Fibroblast of skin of left quadriceps (primary cell): ENCODE measurements around the gene EZH2.

Experiments
- DNase-seq, 2 experiments: peaks; one replicate each; pipeline ENCODE4 v3.0.0-alpha.2; 2013; ENCODE audit warnings: low read depth in 2 of 2

EZH2 gene

DNA sequence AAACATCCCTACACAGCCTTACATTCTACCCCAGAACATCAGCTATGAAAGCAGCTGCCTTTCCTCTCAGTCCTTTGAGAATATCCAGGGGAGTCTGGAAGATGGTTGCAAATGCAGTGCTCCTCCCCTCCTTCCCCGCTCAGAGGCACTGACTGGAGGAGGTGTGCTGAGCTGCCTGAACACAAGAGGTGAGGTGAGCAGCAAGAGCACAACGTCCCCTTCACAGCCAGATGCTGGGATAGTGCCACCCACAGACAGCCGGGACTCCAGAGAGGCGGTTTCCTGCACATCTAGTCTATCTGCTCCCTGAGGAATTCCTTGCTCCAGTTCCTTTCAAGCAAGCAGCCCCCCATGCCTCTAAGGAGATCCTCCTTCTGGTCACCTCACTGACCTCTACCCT, 74.2 kb downstream of the EZH2 start:
- DNase-seq, result no peak

DNA sequence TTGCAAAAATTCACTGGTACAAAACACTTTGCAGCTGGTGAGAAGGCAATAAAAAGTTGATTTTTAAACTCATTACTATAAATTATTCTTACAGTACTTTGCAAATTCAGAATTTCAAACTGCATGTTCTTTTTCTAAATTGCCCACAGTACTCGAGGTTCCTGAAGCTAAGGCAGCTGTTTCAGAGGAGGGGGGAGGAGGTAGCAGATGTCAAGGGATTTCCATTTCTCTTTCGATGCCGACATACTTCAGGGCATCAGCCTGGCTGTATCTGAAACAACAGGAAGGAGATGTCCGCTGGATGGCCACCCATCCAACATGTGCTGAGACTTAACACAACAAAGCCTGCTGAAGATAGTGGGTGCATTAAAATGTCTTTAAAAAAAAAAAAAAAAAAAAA, 76.7 kb downstream of the EZH2 start:
- DNase-seq, result no peak

DNA sequence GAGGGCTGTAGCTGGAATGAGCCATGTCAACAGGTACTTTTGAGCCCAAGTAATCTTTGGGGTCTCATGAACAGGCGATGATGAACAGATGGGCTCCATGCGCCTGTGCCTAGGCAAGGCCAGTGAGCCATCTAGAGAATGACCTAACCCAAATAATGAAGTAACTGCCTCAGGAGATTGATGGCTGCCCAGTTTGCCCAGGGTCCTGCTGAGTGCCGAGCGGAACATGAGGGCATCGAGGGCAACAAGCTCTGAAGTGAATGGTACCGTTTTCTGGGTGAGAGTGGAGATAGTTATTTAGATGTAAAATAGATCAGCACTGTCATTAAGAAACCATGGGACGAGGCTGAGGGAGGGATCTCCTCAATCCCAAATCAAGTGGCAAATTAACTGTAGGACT, 77.9 kb downstream of the EZH2 start:
- no peak for DNase-seq

DNA sequence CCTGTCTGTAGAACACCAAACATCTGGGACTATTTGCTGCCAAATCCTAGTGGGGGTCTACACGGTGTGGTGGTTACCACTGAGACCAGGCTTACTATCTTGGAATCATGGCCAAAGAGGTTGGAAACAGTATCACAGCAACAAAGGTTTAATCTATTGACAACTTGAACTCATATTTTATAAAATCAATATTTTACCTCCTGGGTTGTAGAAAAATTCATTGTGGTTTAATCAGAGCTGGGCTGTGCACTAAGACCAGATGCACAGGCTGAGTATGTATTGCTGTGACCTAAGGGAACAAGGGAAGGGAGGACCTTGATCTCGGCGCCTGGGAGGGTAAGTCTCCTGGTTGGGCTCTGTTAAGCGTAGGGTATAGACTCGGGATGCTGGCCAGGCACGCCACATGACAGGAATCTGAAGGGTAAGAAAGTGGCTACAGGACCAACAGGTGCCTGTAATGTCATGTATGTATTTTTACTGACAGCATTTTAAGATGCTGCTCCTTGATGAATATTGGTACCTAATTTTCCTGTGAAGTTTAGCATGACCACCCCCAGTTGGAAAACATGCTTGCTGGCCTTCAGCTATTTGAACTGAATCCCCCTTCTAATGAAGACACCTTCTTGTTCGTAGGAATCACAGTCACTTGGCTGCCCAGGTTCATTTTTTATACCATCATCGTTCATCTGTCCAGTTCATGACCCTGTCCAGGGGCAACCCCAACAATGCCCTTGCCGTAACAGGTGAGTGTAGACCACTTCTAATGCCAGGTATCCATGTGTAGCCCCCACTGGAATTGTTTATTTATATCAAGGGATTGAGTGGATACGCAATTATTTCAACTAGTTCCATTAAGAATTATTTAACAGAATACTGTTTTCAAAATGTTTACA, 79.5 kb downstream of the EZH2 start:
- DNase-seq, result no peak

DNA sequence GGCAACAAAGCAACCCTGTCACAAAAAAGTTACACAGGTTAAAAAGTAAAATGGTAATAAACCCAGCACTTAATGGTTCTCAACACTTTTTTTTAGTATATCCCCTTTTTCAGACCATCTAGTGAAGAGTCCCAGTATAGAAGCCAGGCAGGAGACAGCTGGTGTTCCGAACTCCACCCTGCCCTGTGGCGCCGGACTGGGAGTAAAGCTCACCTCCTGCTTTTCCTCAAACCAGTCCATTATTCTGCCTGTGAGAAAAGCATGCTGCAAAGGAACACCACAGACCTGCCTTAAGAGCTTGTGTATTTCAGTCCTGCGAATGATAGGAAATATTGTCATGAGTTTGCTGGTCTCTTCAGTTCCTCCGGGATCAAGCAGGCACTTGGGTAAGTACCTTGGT, 81.0 kb downstream of the EZH2 start:
- DNase-seq, result no peak

DNA sequence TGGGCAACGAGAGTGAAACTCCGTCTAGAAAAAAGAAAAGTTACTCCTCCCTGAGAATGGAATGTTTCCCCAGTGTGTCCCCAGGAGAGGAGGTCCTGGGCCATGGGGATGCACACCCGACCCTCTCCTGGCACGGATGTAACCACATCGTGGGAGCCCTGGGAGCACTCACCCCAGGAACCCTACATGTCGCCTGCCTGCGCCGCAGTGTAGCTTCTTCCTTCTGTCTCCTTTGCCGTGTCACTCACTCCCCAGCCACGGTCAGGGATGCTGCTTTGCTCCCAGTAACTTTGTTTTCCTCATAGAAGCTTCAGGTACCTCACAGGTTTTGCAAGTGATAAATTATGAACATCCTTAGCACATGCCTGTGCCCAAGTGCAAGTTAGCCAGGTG, 82.0 kb downstream of the EZH2 start:
- no peak for DNase-seq

DNA sequence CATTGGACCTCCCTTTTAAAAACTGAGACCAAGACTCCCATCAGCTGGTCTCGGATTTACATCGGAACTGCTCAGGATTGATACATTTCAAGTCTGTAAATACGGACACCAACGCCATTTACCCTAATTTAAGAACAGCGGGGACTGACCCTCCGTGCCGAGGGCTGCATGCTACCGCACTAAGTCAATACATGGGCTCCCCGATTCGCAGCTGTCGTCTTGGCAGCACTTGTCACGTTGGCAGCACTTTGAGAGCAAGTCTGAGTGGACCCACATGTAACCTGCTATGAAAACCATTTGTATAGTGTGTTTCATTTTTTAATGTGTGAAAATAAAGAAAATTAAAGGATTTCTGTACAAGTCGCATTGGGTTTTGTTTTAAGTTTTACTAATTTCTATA, 83.4 kb downstream of the EZH2 start:
- DNase-seq, result no peak

DNA sequence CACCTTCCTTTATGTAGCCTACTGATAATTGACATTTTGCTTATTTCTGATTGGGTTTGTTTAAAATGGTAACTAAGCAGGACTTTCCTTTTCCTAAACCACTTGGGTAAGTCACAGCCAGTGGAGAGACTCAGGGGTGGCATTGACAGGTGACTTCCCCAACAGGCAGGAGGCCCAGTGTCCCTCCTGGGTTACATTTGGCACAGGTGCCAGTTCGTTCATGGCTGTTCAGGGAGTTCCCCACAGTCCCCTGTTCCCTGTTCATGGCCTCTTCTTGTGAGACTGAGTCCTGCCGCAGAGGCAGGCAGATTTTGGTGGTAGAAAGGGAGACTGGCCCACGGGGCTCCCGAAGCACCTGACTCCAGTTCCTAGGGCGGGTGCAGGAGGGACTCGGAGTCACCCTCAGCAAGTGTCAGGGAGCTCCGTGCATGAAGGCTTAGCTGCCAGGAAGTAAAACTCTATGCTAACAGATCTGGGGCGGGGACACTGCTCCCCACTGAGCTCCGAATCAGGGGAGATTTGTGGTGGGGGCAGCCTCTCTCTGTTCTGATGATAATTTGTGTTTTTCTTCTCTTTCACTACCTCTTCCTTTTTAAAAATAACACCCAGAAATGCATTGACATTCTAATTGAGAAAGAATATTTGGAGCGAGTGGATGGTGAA, 84.1 kb downstream of the EZH2 start:
- DNase-seq, result no peak

DNA sequence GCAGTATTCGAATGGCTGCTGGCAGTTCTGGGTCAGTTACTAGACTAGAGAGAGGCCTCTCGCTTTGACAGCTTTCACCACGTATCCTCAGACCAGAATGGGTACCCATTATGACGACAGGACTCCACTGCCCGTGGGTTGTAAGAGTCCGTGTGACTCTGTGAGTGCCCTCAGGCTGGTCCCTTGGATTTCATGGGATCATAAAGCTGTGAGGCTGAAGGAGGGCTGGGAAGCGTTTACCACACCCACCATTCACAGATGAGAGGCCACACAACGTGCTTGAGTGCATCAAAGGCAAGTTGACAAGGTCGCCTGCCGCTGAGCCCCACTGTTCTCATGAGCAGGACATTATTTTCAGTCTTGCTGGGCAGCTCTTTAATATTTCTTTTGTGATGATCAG, 87.2 kb downstream of the EZH2 start:
- DNase-seq, result no peak

DNA sequence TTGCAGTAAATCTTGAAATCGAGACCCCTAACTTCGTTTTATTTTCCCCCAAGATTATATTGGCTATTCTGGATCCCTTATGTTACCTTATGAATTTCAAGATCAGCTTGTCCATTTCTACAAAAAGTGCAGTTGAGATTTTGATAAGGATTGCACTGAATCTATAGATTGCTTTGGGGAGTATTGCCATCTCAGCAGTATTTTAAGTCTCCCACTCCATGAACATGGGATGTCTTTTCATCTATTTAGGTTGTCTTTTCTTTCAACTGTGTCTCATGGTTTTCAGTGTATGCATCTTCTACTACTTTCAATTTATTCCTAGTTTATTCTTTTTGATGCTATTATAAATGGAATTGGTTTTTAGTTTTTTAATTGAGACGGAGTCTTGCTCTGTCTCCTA, 89.6 kb downstream of the EZH2 start:
- no peak for DNase-seq

DNA sequence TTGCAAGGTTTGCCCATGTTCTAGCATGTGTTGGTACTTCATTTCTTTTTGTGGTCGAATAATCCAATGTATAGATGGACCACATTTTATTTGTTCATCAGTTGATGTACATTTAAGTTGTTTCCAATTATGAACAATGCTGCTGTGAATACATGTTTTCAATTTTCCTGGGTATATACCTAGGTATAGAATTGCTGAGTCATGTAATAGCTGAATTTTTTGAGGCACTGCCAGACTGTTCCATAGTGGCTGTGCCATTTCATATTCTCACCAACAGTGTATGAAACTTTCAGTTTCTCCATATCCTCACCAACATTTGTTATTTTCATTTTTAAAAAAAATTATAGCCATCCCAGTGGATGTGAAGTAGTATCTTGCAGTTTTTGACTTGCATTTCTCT, 90.5 kb downstream of the EZH2 start:
- no peak for DNase-seq

DNA sequence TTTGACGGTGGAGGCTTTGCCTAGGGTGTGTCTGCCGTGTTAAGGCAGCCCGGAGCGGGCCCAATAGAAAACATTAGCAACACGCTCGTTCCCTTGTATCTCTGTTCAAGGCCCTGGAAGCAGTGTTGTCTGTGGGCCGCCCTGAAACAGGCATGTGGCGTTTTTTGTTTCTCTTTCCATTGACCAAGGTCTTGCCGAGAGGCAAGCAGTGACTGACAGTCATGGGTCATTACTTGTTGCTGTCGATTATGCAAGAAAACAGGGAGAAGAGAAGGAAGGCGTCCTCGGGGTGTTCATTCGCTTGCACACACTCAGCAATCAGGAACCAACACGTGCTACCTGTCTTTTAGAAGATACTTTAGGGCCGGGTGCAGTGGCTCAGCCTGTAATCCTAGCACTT, 92.5 kb downstream of the EZH2 start:
- no peak for DNase-seq

DNA sequence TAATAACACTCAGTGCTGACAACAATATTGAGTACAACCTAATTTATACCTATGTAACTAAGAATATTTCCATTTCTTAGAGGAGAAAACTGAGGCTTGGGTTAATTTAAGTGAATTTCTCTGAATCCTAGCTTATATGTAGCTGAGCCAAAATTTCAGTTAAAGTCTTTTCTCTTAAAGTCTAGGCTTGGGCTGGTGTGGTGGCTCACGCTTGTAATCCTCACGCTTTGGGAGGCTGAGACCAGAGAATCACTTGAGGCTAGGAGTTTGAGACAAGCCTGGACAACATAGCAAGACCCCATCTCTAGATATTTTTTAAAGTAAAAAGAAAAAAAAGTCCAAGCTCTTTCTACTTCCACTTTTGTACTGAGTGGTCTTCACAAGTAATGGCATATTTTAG, 93.2 kb downstream of the EZH2 start:
- no peak for DNase-seq

DNA sequence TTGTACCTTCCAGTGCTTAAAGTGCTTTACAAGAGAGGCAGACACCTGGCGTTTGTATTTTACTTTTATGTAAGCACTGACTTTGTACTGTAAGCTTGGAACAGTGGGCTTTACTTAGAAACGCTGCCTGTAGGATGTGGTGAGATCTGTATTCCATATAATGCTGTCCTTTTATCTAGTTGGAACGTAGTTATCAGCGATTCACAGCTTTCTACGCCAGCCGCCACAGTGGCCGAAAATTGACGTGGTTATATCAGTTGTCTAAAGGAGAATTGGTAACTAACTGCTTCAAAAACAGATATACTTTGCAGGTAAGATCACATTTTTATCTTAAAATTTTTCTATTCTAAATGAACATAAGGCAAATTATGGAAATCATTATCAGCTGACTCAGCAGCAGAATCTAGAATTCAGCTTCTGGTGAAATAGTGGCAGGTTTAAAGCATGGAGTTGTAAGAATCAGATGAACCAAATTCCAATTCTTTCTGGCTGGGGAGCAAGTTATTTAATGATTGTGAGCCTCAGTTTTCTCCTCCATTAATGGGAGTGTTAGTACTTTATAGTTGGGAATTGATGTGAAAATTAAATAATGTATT, 93.9 kb downstream of the EZH2 start:
- no peak for DNase-seq

DNA sequence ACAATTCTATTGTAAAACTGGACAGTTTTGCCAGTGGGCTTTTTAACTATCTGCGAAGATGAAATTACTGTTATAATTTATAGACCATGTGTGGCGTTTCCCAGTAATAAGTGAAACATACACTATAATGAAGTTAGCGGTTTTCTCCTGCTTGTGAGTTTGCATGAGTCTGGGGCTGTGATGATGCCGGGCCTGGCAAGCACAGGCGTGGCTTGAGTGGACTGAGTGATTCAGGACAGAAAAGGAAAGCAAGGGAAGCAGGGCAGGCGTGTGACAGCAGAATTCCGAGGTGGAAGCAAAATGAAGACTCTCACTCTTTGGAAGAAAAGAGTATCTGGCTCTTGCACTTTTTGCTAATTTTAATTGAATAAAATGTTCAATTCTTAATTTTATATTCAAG, 94.9 kb downstream of the EZH2 start:
- no peak for DNase-seq

DNA sequence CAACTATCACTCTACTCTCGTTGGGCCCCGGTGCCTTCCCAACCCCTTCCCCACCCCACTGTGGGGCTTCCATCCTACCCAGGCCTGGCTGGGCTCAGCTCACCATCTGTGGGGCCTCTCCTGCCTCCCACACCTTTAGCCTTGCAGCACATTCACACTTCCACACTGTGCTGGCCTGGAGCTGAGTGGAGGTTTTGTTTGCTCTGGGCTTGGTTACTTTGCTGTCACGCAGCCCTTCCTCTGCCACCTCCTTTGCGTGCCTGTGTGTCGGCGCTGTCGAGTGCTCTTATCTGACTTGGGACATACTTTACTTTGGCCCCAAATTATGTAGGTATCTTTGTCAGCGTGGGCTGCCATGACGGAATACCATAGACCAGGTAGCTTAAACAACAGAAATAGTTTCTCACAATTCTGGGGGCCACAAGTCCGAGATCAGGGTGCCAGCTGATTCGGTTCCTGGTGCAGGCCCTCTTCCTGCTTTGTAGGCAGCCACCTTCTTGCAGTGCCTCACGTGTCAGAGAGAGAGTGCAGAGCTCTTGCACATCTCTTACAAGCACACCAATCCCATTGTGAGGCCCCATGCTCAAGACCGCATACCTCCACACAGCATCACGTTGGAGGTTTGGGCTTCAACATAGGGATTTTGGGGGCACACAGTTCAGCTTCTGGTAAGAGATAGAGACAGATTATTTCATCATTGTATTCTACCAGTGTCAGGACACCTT, 96.4 kb downstream of the EZH2 start:
- DNase-seq, result no peak

DNA sequence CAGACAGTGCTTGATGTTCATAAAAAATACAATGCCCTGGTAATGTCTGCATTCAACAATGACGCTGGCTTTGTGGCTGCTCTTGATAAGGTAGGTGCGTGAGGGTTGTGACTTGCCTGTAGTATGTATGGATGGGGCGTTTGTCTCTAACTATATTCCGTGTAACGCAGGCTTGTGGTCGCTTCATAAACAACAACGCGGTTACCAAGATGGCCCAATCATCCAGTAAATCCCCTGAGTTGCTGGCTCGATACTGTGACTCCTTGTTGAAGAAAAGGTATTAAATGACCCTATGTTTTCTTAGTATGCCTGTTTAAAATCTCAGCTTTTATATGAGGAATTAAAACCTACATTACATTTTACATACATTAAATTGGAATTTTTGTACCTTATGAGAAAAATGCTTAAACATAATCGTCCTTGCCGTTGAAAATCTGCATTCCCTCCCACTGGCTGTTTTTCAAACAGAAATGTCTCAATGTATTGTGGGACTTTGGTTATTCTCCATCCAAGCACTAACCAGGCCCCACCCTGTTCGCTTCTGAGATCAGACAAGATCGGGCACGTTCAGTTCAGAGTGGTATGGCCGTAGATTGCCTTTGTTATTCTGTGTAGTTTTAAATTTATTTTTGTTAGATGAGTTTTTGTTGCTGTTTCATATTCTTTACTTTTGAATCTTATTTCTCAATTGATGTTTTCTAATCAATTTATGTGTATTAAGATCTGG, 100.1 kb downstream of the EZH2 start:
- no peak for DNase-seq

DNA sequence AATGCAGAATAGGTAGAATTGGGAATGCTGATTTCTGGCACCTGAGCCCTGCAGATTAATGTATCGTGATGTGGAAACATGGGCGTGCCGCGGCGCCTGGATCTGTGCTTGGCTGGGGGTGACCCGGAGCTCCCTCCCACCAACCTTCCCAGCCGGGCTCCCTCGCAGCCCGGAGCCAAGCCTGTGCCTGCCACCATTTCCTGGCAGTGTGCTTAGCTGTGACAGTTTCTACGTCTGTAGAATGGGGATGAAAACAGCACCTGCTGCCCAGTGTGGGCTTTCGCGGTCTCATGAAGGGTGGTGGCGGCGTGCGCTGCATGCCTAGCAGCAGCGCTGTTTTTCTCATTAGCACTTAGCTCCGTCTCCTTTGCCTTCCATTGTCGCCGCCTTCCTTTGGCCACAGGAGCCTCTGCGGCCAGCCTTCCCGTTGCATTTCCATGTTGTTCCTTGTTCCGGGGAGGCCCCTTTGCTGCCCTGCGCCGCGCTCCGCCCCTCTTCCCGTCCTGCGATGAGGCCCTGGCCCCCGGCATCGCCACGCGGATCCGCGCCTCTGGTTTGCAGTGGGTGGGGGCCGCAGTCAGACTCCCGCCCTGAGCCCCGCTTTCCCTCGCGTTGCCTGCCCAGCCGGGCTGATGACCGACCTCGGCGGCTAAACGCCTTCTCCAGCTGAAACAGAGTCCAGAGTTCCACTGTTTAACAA, 101.2 kb downstream of the EZH2 start:
- DNase-seq, result no peak

DNA sequence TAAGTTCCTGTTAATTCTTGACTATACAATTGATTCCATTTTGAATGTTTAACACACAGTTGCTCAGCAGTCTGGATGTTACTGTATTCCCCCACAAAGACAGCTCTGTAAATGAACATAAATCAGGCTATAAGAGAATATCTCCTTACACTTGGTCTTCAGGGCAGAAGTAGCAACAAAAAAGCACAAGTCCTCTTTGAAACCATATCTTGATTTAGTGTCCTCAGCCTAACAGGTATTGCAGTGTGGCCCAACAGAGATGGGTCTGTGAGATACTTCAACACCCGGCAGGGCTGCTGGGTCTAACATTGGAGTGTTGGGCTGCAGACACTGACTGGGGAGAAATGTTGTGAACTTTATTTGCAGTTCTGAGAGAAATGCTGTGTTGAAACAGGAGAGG, 109.6 kb downstream of the EZH2 start:
- no peak for DNase-seq

DNA sequence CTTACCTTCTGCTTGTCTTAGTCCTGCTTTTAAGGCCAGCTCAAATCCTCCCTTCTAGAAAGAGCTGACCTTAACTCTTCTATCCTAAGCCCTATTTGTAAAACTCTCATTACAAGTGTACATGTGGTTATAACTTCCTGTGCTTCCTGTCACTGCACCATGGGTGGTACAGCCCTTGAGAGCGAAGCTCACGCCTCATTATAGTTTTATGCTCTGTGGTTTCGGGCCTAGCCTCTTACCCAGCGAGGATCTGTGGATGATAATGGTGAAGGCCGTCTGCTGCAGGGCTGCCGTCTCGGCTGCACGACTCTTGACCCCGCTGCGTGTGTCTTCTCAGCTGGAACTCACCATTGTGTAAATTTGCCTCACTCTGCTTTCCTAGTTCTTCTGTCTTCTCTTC, 110.8 kb downstream of the EZH2 start:
- DNase-seq, result no peak
